Measurements from ENCODE around the gene NDUFS6. TPM values are rescaled to one million over a fixed set of nuclear protein-coding genes. Genes with fewer than 3 reads are reported as not detected.

Gene NDUFS6
- total and polyA plus RNA-seq, 2 of the 8 experiments (the other 6 are each of a cell fraction or from before 2014, with no cell fraction given): 72.7 to 191 TPM

DNA sequence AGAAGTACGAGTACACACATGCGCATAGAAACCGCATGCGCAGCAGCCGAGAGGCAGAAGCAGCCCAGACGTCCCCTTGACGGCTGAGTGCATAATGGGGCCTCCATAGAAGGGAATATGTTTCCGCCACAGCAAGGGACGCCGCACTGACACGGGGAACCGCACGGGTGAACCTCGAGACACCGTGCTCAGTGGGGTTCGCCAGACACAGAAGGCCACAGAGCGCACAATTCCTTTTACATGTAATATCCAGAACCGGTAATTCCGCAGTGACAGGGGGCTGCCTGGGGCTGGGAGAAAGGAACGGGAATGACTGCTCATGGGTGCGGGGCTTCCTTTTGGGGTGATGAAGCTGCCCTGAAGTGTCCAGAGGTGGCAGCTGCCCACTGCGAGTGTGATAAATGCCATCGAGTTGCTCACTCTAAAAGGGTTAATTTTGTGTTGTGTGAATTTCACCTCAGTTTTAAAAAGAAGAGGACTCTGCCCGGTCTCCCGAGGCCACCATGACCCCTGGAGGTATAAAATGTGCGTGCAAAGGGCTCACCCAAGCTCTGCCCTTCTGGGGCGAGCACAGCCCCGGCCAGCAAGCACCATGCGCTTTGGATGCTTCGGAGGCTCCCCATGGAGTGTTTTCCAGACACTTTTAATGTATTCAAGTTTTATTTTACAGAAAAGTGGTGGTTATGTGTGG, 31.3 kb upstream of the NDUFS6 start:
- Histone ChIP-seq H3K56ac (replicated peaks; ENCODE audit: insufficient read length, low read depth, low read length) (no peak overlapping the region), H3K9me3 (ENCODE audit: insufficient read depth in 2 of 2, low read depth in 1 of 2, low read length in 1 of 2) (no peaks in the 10 kb centered on the region), H3K4me3 (ENCODE audit: extremely low read depth in 1 of 4, insufficient read depth in 2 of 4, low read depth in 3 of 4, low read length in 4 of 4) (no peak overlapping the region), H4K5ac (ENCODE audit: insufficient read length, low read depth, low read length) (no peak overlapping the region), H2BK12ac (ENCODE audit: low read depth, low read length) (no peak overlapping the region), H3K79me2 (ENCODE audit: control insufficient read depth in 1 of 2, insufficient read depth in 2 of 2, low read length in 2 of 2) (no peaks in the 10 kb centered on the region), H3K27me3 (replicated peaks in 1 of 4; ENCODE audit: control insufficient read depth in 3 of 4, extremely low read depth in 1 of 4, insufficient read depth in 3 of 4, low read length in 3 of 4) (no peaks in the 10 kb centered on the region; a peak in 1 of 7 replicates), H2BK20ac (ENCODE audit: low read length) (no peak overlapping the region), H3K27ac (ENCODE audit: low read depth, low read length) (no peak overlapping the region), H3K4ac (replicated peaks; ENCODE audit: insufficient read length, low read depth, low read length) (no peak overlapping the region), H2BK5ac (ENCODE audit: low read depth, low read length) (no peak overlapping the region), H2BK120ac (replicated peaks; ENCODE audit: low read depth, low read length) (no peak overlapping the region), H3K4me1 (replicated peaks in 1 of 4; ENCODE audit: control insufficient read depth in 3 of 4, insufficient read depth in 4 of 4, low read length in 3 of 4) (no peaks in the 10 kb centered on the region; a peak in 1 of 7 replicates), H3K79me1 (ENCODE audit: low read depth, low read length) (no peaks in the 10 kb centered on the region), H3K36me3 (ENCODE audit: control insufficient read depth in 2 of 4, insufficient read depth in 4 of 4, low read length in 3 of 4) (no peaks in the 10 kb centered on the region), H3K18ac (ENCODE audit: extremely low read depth, low read length) (no peak overlapping the region), H3K14ac (ENCODE audit: insufficient read length) (no peak overlapping the region), H4K20me1 (replicated peaks in 1 of 2; ENCODE audit: control insufficient read depth in 1 of 2, insufficient read depth in 2 of 2, low read length in 2 of 2) (no peaks in the 10 kb centered on the region), H4K91ac (replicated peaks; ENCODE audit: insufficient read length, low read length) (no peak overlapping the region), H2BK15ac (ENCODE audit: low read length) (no peak overlapping the region), H3K4me2 (ENCODE audit: insufficient read depth in 1 of 2, low read depth in 2 of 2, low read length in 2 of 2) (no peak overlapping the region), H4K8ac (ENCODE audit: extremely low read depth, insufficient read depth, low read length) (peak overlapping the region; percentile 68; the same call in 1 of the 2 replicates), H3K23ac (ENCODE audit: insufficient read length) (no peak overlapping the region), H2AK5ac (ENCODE audit: low read depth, low read length) (no peak overlapping the region), H2AFZ (ENCODE audit: low read length) (no peak overlapping the region), H3K9ac (replicated peaks in 1 of 4; ENCODE audit: extremely low read depth in 1 of 4, low read depth in 3 of 4, low read length in 3 of 4) (no peak overlapping the region; a peak in 1 of 7 replicates), H3K23me2 (ENCODE audit: low read depth, low read length) (no peaks in the 10 kb centered on the region)
- 90% methylated on average over 30 of the region's 30 CpGs; no CpG with 5 or more reads in 1 of the 2 experiments for WGBS, 2 experiments (ENCODE audit: extremely low coverage in 1 of 2, insufficient coverage in 1 of 2, insufficient read length in 1 of 2, insufficient replicate concordance in 2 of 2, low coverage in 1 of 2, low lambda C conversion rate in 2 of 2, missing lambda C conversion rate in 1 of 2)
- POLR2A ChIA-PET (ENCODE audit: partially characterized antibody): interaction anchor here (1.9 kb wide), 1 partner anchor 31 kb away, joined by 5 read pairs; the partner anchor contains the start of gene NDUFS6
- TF ChIP-seq, protein P1, sequence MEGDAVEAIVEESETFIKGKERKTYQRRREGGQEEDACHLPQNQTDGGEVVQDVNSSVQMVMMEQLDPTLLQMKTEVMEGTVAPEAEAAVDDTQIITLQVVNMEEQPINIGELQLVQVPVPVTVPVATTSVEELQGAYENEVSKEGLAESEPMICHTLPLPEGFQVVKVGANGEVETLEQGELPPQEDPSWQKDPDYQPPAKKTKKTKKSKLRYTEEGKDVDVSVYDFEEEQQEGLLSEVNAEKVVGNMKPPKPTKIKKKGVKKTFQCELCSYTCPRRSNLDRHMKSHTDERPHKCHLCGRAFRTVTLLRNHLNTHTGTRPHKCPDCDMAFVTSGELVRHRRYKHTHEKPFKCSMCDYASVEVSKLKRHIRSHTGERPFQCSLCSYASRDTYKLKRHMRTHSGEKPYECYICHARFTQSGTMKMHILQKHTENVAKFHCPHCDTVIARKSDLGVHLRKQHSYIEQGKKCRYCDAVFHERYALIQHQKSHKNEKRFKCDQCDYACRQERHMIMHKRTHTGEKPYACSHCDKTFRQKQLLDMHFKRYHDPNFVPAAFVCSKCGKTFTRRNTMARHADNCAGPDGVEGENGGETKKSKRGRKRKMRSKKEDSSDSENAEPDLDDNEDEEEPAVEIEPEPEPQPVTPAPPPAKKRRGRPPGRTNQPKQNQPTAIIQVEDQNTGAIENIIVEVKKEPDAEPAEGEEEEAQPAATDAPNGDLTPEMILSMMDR (IDR thresholded peaks at IDR 0.05; ENCODE audit: control extremely low read depth in 1 of 3, insufficient read depth in 1 of 3, low read depth in 1 of 3, low read length in 3 of 3): 0 out of 4 replicates have a peak, but pooled peaks of 1 of the 3 experiments have one; percentile 9
- no peak for TF ChIP-seq TCF12 (IDR thresholded peaks at IDR 0.05; ENCODE audit: low read depth, low read length)
- CTCF ChIA-PET (ENCODE audit: partially characterized antibody): interaction anchor here (1.7 kb wide), 1 partner anchor 23 kb away, joined by 3 read pairs; no protein-coding TSS in a partner anchor
- DNase-seq (ENCODE audit: low read depth in 1 of 2, low spot score in 2 of 2) (no peak), FAIRE-seq (no peak)
